HepG2 (cell line): ENCODE results near the gene RRP36.
A peak's percentile ranks its signal among the peaks of the same experiment; 100 is the strongest.

ENCODE experiments used
- BRCA1 ChIP-seq: sonication (generic); formaldehyde crosslinking; IDR thresholded peaks from 2 replicates; pipeline ENCODE4 v1.4.0; 2020; ENCODE audit warnings: missing genetic modification reagents
- CREB1 ChIP-seq, 2 experiments: fragments of 450-650 bp in 1 of 2; IDR thresholded peaks; 2 replicates each; pipeline ENCODE4 v1.6.1; 2016 to 2017; ENCODE audit warnings: control low read depth in 1 of 2, mild to moderate bottlenecking in 1 of 2, missing compliant biosample characterization in 1 of 2, missing genetic modification characterization in 1 of 2
- EED ChIP-seq: sonication (generic); formaldehyde crosslinking; IDR thresholded peaks from 2 replicates; pipeline ENCODE4 v1.5.0; 2020; ENCODE audit warnings: mild to moderate bottlenecking, missing genetic modification reagents
- FOXA3 ChIP-seq: IDR thresholded peaks from 2 replicates; pipeline ENCODE4 v1.6.1; 2016; ENCODE audit warnings: missing genetic modification reagents, missing compliant biosample characterization
- HNRNPUL1 ChIP-seq: fragments of 200-400 bp; formaldehyde crosslinking; IDR thresholded peaks from 2 replicates; pipeline ENCODE4 v1.6.1; 2017; ENCODE audit warnings: low read depth, mild to moderate bottlenecking, low read length, moderate library complexity
- KDM5B ChIP-seq: sonication (generic); formaldehyde crosslinking; IDR thresholded peaks from 2 replicates; pipeline ENCODE4 v1.4.0; 2020; ENCODE audit warnings: missing genetic modification reagents, mild to moderate bottlenecking, borderline replicate concordance
- MAFF ChIP-seq: IDR thresholded peaks from 2 replicates; pipeline ENCODE4 v1.6.1; 2011; ENCODE audit warnings: low read depth, low read length, improper control_type of control experiment
- POLR2A ChIP-seq, 2 experiments: IDR thresholded peaks; 2 replicates each; pipeline ENCODE4 v1.6.1; 2011; ENCODE audit warnings: low read depth in 2 of 2, low read length in 2 of 2, mild to moderate bottlenecking in 1 of 2, moderate library complexity in 1 of 2; ENCODE audit not compliant: insufficient read depth in 1 of 2
- POLR2AphosphoS5 ChIP-seq: IDR thresholded peaks from 2 replicates; pipeline ENCODE4 v1.6.1; 2012; ENCODE audit warnings: low read depth, low read length
- ZNF383 ChIP-seq: sonication (generic); formaldehyde crosslinking; IDR thresholded peaks from 2 replicates; pipeline ENCODE4 v1.4.0; 2020; ENCODE audit warnings: missing genetic modification reagents, mild to moderate bottlenecking, borderline replicate concordance
- TF ChIP-seq, protein P1 (sequence below), 2 experiments: fragments of 450-650 bp in 1 of 2; sonication (generic) in 1 of 2; formaldehyde crosslinking; IDR thresholded peaks; 2 replicates each; pipeline versions ENCODE4 v1.5.0 to v1.8.0; 2020 to 2022; ENCODE audit warnings: mild to moderate bottlenecking in 1 of 2, missing genetic modification reagents in 1 of 2
- TF ChIP-seq, protein P2 (sequence below): sonication (generic); formaldehyde crosslinking; IDR thresholded peaks from 2 replicates; pipeline ENCODE4 v1.5.0; 2020; ENCODE audit warnings: missing genetic modification reagents
- TF ChIP-seq, protein P3 (sequence below): sonication (generic); formaldehyde crosslinking; IDR thresholded peaks from 2 replicates; pipeline ENCODE4 v1.5.0; 2020; ENCODE audit warnings: missing genetic modification reagents, mild to moderate bottlenecking, borderline replicate concordance

DNA sequence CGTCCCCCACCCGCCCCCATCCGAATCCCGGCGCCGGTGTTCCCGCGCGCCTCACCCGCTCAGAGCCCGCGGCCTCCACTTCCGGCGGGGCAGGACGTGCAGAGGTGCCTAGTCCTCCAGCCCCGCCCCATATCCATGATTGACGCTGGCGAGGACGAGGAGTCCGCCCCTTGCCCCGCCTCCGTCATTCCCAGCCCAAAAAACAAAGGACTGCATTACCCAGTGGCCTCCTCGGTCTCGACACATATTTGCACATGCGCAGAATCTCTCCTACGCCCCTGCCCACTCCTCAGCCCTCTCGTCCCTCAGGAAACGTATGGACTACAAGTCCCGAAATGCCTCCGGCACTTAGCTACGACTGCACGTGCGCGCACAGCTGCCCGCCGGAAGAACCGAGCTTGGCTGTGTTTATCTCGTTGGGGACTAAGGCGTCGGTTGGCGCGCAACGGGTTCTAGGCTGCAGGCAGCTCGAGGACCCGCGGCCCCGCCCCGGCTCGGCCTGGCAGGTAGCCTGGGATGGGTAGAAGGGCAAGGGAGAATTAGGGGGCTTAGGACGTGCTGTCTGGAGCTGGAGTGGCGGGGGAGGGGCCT lies 7.5 kb upstream of the RRP36 start, which contains the start of the genes KLHDC3 and MEA1:
- TF ChIP-seq HNRNPUL1 (no peak), CREB1 (IDR thresholded peaks at IDR 0.05) (peak; percentile 89), CREB1 (CRISPR knock-in tag; IDR thresholded peaks at IDR 0.05) (peak; percentile 95), BRCA1 (no peak), EED (CRISPR knock-in tag) (no peak), POLR2A (IDR thresholded peaks at IDR 0.05; ENCODE audit: insufficient read depth in 1 of 2, low read depth in 2 of 2, low read length in 2 of 2) (peak in 1 of 2 experiments; percentile 68; a peak in 2 of 4 replicates), FOXA3 (CRISPR knock-in tag) (peak; percentile 50), ZNF383 (CRISPR knock-in tag) (no peak), POLR2AphosphoS5 (peak; percentile 70), KDM5B (no peak), MAFF (0 out of 2 replicates have a peak, but pooled peaks have one; percentile 30)
- TF ChIP-seq, protein P1, sequence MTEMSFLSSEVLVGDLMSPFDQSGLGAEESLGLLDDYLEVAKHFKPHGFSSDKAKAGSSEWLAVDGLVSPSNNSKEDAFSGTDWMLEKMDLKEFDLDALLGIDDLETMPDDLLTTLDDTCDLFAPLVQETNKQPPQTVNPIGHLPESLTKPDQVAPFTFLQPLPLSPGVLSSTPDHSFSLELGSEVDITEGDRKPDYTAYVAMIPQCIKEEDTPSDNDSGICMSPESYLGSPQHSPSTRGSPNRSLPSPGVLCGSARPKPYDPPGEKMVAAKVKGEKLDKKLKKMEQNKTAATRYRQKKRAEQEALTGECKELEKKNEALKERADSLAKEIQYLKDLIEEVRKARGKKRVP (CRISPR knock-in tag; IDR thresholded peaks at IDR 0.05) = no peak
- TF ChIP-seq, protein P2, sequence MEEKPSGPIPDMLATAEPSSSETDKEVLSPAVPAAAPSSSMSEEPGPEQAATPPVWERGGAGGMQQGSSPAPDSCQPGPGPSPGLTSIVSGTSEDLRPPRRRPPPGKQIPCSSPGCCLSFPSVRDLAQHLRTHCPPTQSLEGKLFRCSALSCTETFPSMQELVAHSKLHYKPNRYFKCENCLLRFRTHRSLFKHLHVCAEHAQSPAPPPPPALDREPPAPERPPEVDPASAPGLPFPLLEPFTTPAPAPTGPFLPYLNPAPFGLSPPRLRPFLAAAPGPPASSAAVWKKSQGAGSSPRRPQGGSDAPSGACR (CRISPR knock-in tag) = peak; percentile 63; the same call in 1 of the 2 replicates
- TF ChIP-seq, protein P3, sequence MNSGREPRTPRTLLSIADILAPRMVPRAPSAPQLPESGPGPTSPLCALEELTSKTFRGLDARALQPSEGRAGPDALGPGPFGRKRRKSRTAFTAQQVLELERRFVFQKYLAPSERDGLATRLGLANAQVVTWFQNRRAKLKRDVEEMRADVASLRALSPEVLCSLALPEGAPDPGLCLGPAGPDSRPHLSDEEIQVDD (CRISPR knock-in tag) = no peak
